Right lobe of liver (tissue), 4 donors: ENCODE results near the gene SCN4A.

ENCODE experiments used
- POLR2A ChIP-seq: fragments of 450-650 bp; IDR thresholded peaks from one replicate; pipeline ENCODE4 v1.6.1; 2017; ENCODE audit warnings: antibody characterized with exemption, mild to moderate bottlenecking
- TF ChIP-seq, protein P1 (sequence below), 4 donors: fragments of 200-600 bp in 3 of 4; fragments of 450-650 bp in 1 of 4; IDR thresholded peaks; one replicate each; pipeline versions ENCODE4 v1.5.1 to v1.8.0; 2016 to 2022; ENCODE audit warnings: antibody characterized with exemption in 4 of 4, mild to moderate bottlenecking in 2 of 4
- donor health status: DM: no; HTN: no; CAD: no.
- donor health status: DM: no; HTN: no; CAD: no.
- donor health status: DM: no; HTN: yes; CAD: no.

DNA sequence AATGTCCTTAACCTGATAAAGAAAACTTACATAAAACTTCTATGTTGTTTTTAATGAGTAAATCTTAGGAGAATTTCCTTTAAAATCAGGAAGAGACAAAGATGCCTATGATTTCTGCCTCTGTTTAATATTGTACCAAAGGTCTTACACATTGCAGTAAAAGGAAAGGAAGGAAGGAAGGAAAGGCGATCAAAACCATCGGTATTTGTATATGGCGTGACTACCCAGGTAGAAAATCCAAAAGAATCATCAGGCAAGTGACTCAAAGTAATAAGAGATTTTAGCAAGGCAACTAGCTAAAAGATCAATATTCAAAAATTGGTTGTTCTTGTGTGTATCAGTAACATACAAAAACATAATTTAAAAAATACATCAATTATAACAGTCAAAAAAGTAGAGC lies 44.3 kb upstream of the SCN4A start:
- TF ChIP-seq, protein P1, sequence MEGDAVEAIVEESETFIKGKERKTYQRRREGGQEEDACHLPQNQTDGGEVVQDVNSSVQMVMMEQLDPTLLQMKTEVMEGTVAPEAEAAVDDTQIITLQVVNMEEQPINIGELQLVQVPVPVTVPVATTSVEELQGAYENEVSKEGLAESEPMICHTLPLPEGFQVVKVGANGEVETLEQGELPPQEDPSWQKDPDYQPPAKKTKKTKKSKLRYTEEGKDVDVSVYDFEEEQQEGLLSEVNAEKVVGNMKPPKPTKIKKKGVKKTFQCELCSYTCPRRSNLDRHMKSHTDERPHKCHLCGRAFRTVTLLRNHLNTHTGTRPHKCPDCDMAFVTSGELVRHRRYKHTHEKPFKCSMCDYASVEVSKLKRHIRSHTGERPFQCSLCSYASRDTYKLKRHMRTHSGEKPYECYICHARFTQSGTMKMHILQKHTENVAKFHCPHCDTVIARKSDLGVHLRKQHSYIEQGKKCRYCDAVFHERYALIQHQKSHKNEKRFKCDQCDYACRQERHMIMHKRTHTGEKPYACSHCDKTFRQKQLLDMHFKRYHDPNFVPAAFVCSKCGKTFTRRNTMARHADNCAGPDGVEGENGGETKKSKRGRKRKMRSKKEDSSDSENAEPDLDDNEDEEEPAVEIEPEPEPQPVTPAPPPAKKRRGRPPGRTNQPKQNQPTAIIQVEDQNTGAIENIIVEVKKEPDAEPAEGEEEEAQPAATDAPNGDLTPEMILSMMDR (IDR thresholded peaks at IDR 0.05) = no peak
- no peak for TF ChIP-seq POLR2A
